ENCODE data around the gene NTRK1. TPM values are rescaled to one million over a fixed set of nuclear protein-coding genes. Genes with fewer than 3 reads are reported as not detected.
A peak's percentile ranks its signal among the peaks of the same experiment; 100 is the strongest.

NTRK1 gene
- total and polyA plus RNA-seq, 2 experiments from 2014 or later = 0.08 to 0.11 TPM

DNA sequence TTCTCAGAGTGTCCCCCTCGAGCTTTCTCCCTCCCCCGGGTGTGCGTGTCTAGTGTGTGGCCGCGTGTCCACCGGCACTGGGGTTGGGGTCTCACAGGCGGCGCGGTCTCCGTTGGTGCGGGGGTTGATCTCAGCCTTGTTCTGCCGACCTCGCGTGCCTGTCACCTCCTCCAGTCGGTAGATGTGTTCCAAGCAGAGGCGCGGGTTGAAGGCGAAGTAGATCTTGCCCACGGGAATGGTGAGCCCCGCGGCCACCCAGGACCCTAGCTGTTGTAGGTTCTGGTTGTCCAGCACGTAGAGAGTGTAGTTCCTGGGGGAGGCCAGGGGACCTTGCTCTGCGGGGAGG lies 11.5 kb upstream of the NTRK1 start:
- H3F3A ChIP-seq (ENCODE audit: insufficient read depth) = no peaks in the 10 kb centered on the region
- H3K9me2 ChIP-seq (ENCODE audit: insufficient read depth) = no peaks in the 10 kb centered on the region
- H3K9me3 ChIP-seq (ENCODE audit: low read depth) = no peaks in the 10 kb centered on the region
- 29 to 30% methylated on average over 21 to 23 of the region's 23 CpGs for WGBS, 2 experiments (ENCODE audit: low coverage in 1 of 2, low lambda C conversion rate in 2 of 2, missing lambda C conversion rate in 2 of 2)
- no peak overlapping the region for H3K9ac ChIP-seq
- in situ Hi-C loops (cut with MboI) = no loop called here
- DNase-seq = no peak
- TF ChIP-seq EZH2 (IDR thresholded peaks at IDR 0.05; ENCODE audit: insufficient read depth, poor library complexity, severe bottlenecking) (no peak), EZH2phosphoT487 (IDR thresholded peaks at IDR 0.05; ENCODE audit: insufficient read depth, low read depth) (no peak)
- no peak overlapping the region for H3K4me2 ChIP-seq (ENCODE audit: unreplicated experiment)
- no peak overlapping the region for H3K27ac ChIP-seq
- no peaks in the 10 kb centered on the region for H3K4me1 ChIP-seq (ENCODE audit: insufficient read depth)
- no peaks in the 10 kb centered on the region for H4K20me1 ChIP-seq (ENCODE audit: insufficient read depth)
- H3K36me3 ChIP-seq (ENCODE audit: low read depth) = no peaks in the 10 kb centered on the region
- no peaks in the 10 kb centered on the region for H3K79me2 ChIP-seq (ENCODE audit: insufficient read depth)
- no peak overlapping the region for H3K4me3 ChIP-seq
- peaks cover 41% of the 10 kb centered on the region for H3K27me3 ChIP-seq (replicated peaks; ENCODE audit: insufficient read depth)
- H2AFZ ChIP-seq = no peak overlapping the region

DNA sequence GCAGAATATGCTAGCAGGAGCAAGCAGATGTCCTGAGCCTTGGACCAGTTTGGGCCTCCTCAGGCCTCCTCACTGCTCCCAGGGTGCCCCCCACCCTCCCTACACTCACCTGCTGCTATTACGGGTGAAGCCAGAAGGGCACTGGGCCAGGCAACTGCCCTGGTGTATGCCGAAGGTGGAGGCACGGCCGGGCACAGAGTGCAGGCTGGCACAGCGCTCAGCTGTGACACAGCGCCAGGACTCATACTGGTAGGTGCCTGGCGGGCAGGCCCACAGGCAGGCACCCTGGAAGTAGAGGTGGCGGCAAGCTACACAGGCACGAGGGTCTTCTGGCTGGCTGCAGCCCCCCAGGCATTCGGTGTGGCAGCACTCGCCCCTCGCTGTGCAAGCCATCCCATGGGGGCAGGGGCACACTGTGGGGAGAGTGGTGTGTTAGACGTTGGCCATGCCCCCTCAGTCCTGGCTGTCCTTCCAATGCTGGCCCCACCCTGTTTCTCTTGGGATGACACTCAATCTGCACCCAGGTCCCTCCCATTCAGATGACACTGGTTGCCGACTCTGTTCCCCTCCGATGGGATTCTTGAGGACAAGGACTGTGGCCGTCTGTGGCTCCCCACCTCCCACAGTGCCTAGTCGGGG lies 8.8 kb upstream of the NTRK1 start:
- peaks cover 18% of the 10 kb centered on the region for H3K27me3 ChIP-seq (replicated peaks; ENCODE audit: insufficient read depth)
- WGBS, 2 experiments (ENCODE audit: low coverage in 1 of 2, low lambda C conversion rate in 2 of 2, missing lambda C conversion rate in 2 of 2) = 69 to 72% methylated on average over 17 of the region's 17 CpGs
- H2AFZ ChIP-seq = no peak overlapping the region
- H3K4me1 ChIP-seq (ENCODE audit: insufficient read depth) = no peaks in the 10 kb centered on the region
- no peaks in the 10 kb centered on the region for H3K79me2 ChIP-seq (ENCODE audit: insufficient read depth)
- H3K9me2 ChIP-seq (ENCODE audit: insufficient read depth) = no peaks in the 10 kb centered on the region
- no peak overlapping the region for H3K9ac ChIP-seq
- no peaks in the 10 kb centered on the region for H3K9me3 ChIP-seq (ENCODE audit: low read depth)
- no peaks in the 10 kb centered on the region for H3K36me3 ChIP-seq (ENCODE audit: low read depth)
- H4K20me1 ChIP-seq (ENCODE audit: insufficient read depth) = no peaks in the 10 kb centered on the region
- no peak overlapping the region for H3K4me3 ChIP-seq
- in situ Hi-C loops (cut with MboI) = no loop called here
- H3K4me2 ChIP-seq (ENCODE audit: unreplicated experiment) = no peak overlapping the region
- TF ChIP-seq EZH2 (IDR thresholded peaks at IDR 0.05; ENCODE audit: insufficient read depth, poor library complexity, severe bottlenecking) (no peak), EZH2phosphoT487 (IDR thresholded peaks at IDR 0.05; ENCODE audit: insufficient read depth, low read depth) (no peak)
- DNase-seq = no peak
- no peaks in the 10 kb centered on the region for H3F3A ChIP-seq (ENCODE audit: insufficient read depth)
- H3K27ac ChIP-seq = no peak overlapping the region

DNA sequence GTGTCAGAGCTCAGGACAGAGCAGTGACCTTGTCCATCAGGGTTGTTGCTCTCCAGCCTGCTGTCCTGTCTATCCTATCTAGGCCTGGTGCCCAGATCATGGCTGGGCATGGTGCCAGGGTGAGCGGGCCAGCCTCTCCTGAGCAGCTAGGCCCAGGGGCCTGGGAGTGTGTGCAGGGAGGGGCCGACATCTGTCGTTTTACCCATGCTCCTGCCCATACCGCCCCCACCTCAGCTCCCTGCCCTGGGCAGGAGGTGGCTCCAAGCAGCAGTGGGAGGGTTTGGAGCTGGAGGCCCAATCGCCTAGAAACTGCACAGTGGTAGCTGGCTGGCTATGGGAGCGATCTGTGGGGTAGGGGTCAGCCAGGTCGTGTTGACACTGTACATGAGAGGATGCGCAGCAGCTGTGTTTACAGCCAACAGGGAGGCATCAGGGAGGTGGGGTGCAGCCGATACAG lies 8.2 kb upstream of the NTRK1 start:
- Histone ChIP-seq H3K9ac (no peak overlapping the region), H3F3A (ENCODE audit: insufficient read depth) (no peaks in the 10 kb centered on the region), H3K4me3 (no peak overlapping the region), H4K20me1 (ENCODE audit: insufficient read depth) (no peaks in the 10 kb centered on the region), H3K36me3 (ENCODE audit: low read depth) (no peaks in the 10 kb centered on the region), H3K9me3 (ENCODE audit: low read depth) (no peaks in the 10 kb centered on the region), H3K4me2 (ENCODE audit: unreplicated experiment) (no peak overlapping the region), H3K79me2 (ENCODE audit: insufficient read depth) (no peaks in the 10 kb centered on the region), H3K9me2 (ENCODE audit: insufficient read depth) (no peaks in the 10 kb centered on the region), H3K27me3 (replicated peaks; ENCODE audit: insufficient read depth) (peaks cover 13% of the 10 kb centered on the region), H3K27ac (no peak overlapping the region), H2AFZ (no peak overlapping the region), H3K4me1 (ENCODE audit: insufficient read depth) (no peaks in the 10 kb centered on the region)
- DNase-seq = peak; percentile 25
- in situ Hi-C loops (cut with MboI) = no loop called here
- TF ChIP-seq EZH2 (IDR thresholded peaks at IDR 0.05; ENCODE audit: insufficient read depth, poor library complexity, severe bottlenecking) (no peak), EZH2phosphoT487 (IDR thresholded peaks at IDR 0.05; ENCODE audit: insufficient read depth, low read depth) (no peak)
- 49 to 54% methylated on average over 8 to 9 of the region's 9 CpGs for WGBS, 2 experiments (ENCODE audit: low coverage in 1 of 2, low lambda C conversion rate in 2 of 2, missing lambda C conversion rate in 2 of 2)

DNA sequence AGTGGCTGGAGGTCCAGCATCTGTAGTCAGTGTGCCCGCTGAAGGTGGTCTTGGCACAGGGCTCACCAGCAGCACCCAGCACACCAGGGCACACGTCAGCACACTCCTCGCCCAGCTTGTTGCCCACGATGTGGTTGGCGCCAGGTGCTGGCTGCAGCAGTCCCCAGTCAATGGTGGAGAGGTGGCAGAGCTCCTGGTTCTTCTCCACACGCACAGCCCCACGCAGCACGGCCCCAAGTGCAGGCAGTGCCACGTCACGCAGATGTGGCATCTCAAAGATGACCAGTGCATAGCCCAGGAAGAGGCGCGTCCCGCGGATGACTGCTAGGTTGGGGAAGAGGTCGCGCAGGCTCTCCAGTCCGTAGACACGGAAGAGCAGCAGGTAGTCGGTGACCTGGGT lies 6.9 kb upstream of the NTRK1 start:
- Histone ChIP-seq H3K4me1 (ENCODE audit: insufficient read depth) (no peaks in the 10 kb centered on the region), H3F3A (ENCODE audit: insufficient read depth) (no peaks in the 10 kb centered on the region), H2AFZ (no peak overlapping the region), H3K9me2 (ENCODE audit: insufficient read depth) (no peaks in the 10 kb centered on the region), H3K27me3 (replicated peaks; ENCODE audit: insufficient read depth) (peaks cover 5% of the 10 kb centered on the region; the same call in 1 of the 2 replicates), H3K36me3 (ENCODE audit: low read depth) (no peaks in the 10 kb centered on the region), H3K79me2 (ENCODE audit: insufficient read depth) (no peaks in the 10 kb centered on the region), H3K27ac (no peak overlapping the region), H3K9me3 (ENCODE audit: low read depth) (no peaks in the 10 kb centered on the region), H3K4me3 (no peak overlapping the region), H3K4me2 (ENCODE audit: unreplicated experiment) (no peak overlapping the region), H4K20me1 (ENCODE audit: insufficient read depth) (no peaks in the 10 kb centered on the region), H3K9ac (no peak overlapping the region)
- WGBS, 2 experiments (ENCODE audit: low coverage in 1 of 2, low lambda C conversion rate in 2 of 2, missing lambda C conversion rate in 2 of 2) = 87 to 91% methylated on average over 19 of the region's 19 CpGs
- in situ Hi-C loops (cut with MboI) = no loop called here
- TF ChIP-seq EZH2 (IDR thresholded peaks at IDR 0.05; ENCODE audit: insufficient read depth, poor library complexity, severe bottlenecking) (no peak), EZH2phosphoT487 (IDR thresholded peaks at IDR 0.05; ENCODE audit: insufficient read depth, low read depth) (no peak)
- no peak for DNase-seq
